GM21529 (cell line): Measurements from ENCODE around the gene GP1BB.

Source experiments
- ATAC-seq: cut with Tn5 transposase; IDR thresholded peaks from one replicate; pipeline ENCODE4 v1.9.1; 2021; ENCODE audit not compliant: unreplicated experiment

GP1BB gene

GRCh38 chr22:19713650-19714311 lies 9.6 kb upstream of the GP1BB start:
- ATAC-seq = no peak

- ATAC-seq = no peak
Observed at GRCh38 chr22:19714312-19715187, 8.8 kb upstream of the GP1BB start, which contains the start of gene SEPTIN5. TSS of gene SEPTIN5 (plus strand) at chr22:19714503. CDS start at chr22:19714589, 86 bp downstream.

- no peak for ATAC-seq
Observed at GRCh38 chr22:19715188-19715930, 8.0 kb upstream of the GP1BB start.

- no peak for ATAC-seq
Observed at GRCh38 chr22:19716041-19716828, 7.1 kb upstream of the GP1BB start.

- no peak for ATAC-seq
Observed at GRCh38 chr22:19716829-19717105, 6.6 kb upstream of the GP1BB start.

GRCh38 chr22:19717181-19717580 lies 6.2 kb upstream of the GP1BB start:
- no peak for ATAC-seq

GRCh38 chr22:19717691-19718455 lies 5.5 kb upstream of the GP1BB start:
- ATAC-seq = peak; percentile 57

- ATAC-seq = no peak
Observed at GRCh38 chr22:19718456-19719049, 4.8 kb upstream of the GP1BB start.

- no peak for ATAC-seq
Observed at GRCh38 chr22:19719050-19719482, 4.3 kb upstream of the GP1BB start.

GRCh38 chr22:19719488-19720021 lies 3.8 kb upstream of the GP1BB start:
- ATAC-seq = no peak

GRCh38 chr22:19720150-19720827 lies 3.0 kb upstream of the GP1BB start:
- ATAC-seq = no peak

GRCh38 chr22:19720999-19721329 lies 2.4 kb upstream of the GP1BB start:
- no peak for ATAC-seq

GRCh38 chr22:19721330-19722177 lies 1.8 kb upstream of the GP1BB start:
- ATAC-seq = no peak

- no peak for ATAC-seq
Observed at GRCh38 chr22:19722178-19722981, 959 bp upstream of the GP1BB start.

GRCh38 chr22:19722982-19723231 lies 432 bp upstream of the GP1BB start:
- no peak for ATAC-seq

- no peak for ATAC-seq
Observed at GRCh38 chr22:19723983-19724827, 866 bp downstream of the GP1BB start.
